GM18526 (cell line): ENCODE data around the gene CCDC191.

Experiments
- POLR2A ChIP-seq: IDR thresholded peaks from 3 replicates; pipeline ENCODE4 v1.6.1; 2011; ENCODE audit not compliant: insufficient read length; ENCODE audit errors: extremely low read depth

The CCDC191 gene

DNA sequence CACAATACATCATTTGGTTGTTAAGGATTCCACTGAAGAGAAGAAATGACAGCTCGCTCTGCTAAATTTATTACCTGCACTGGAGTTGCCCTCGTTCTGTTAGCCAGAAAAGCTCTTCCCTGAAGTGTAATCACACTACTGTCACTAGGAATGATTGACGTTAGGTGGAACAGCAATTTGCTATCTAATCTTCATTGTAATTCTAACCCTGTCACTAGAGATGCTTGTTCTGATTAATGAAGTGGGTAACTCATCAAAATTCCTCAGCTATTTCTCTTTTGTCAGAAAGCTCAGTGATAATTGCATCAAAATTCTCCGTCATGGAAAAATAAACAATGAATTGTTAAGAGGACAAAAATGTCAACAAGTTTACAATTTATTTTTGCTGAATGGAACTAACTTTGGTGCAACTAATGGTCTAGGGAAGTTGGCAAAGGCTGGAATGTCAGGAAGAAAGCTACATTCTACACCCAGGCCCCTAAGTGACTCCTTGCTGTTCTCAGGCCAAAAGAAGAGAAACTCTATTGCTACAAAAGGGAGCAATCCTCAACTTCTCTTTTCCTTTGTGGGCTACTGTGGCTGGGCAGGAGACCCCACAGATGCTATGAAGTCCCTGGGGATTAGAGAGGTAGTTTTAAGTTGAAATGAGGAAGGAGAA is 34.1 kb downstream of the CCDC191 start:
- TF ChIP-seq POLR2A: no peak

DNA sequence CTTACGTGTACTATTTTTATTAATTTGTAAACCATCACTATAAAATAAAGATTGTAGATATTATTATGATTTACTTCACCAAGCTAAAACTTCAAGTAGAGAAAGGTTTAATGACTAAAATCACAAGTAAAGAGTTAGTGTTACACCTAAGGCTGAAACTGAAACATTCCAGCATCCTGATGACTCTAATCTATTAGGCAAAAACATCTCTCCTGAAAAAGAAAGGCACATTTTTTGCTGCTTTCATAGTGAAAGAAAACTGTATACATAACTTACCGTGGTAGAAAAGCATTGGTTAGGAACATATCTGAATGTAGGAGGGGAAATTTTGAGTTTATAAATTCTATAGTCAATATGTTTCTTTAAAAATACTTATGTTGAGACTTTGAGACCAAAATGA is 35.4 kb downstream of the CCDC191 start:
- TF ChIP-seq POLR2A: no peak

DNA sequence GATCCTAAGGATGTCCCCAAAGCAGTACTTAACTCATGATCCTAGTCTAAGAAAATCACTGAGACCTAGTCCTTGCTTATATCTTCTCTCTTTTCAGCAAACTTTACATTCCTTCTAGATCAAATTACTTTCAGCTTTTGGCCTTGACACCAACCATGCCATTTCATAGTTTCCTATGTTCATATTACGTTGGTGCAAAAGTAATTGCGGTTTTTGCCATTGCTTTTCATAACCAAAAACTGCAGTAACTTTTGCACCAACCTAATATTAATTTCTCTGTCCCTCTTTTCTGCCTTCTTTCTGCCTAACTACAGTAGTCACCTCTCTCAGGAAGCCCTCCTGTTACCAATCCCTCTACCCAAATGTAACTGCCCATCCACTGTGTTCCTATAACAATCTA is 36.8 kb downstream of the CCDC191 start:
- no peak for TF ChIP-seq POLR2A

DNA sequence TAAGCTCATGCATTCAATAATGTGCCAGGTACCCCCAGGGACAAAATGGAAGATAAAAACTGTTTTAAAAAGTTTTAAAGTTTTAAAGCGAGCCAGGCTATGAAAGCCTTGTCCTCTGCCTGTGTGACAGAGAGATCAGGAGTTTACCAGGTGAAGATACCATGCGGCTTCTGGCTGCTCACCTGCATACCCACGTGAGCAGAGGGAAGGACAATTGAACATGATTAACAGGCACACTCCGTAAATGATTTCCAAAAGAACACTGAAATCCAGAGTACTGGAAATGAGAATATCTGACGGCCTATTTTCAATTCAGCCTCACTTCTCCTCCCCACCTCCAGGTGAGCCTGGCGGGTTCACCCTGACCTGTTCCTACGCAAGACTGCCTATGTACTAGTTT is 42.1 kb downstream of the CCDC191 start:
- no peak for TF ChIP-seq POLR2A

DNA sequence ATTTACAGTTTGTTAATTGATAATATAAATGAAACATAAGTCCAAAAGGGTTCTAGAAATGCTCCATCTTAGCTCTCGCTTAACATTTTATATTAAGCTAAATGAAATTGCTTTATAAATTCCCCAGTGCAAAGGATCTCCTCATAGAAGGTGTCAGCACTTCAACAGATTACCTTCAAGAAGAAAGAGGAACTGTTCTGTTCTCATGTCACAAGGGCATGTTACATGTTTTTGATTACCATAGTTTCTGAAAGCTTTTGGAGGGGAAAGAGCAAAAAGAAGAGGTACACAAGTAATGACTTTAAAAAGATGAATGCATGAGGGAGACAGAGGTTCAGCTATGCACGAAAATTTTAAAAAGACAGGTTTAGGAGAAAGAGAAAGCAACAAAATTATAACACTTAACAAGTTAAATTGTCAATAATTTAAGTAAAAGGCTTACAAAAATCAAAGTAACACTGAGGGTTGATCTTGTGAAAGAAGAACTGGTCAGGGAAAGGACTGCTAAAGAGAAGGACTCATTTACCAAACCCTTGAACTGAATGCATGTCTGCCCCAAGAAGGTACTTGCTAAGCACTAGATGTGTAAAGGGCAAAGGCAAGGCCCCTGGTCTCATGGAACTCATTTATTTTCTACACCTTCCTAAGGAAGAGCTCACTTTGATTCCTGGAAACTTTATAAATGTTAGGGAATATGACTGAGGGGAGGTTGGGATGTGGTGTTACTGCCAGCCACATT is 45.1 kb downstream of the CCDC191 start:
- TF ChIP-seq POLR2A: no peak

DNA sequence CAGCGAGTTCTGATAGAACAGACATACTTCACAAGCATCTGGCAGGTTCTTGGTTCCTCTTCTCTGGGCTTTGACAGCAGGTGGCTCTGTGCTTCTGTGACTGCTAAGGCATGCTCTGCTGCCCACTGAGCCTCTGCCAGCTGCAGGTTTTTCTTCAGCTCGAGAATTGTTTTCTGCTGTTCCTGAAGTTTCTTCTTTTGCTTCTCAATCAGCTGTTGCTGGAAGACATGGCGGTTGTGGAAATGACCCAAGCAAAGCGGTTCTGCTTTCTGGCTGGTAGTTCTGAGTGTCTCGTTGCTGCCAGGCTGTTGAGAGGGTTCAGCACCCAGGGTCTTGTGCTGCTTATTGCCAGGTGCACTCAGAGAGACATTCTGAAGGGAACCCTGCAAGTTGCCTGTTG is 50.8 kb downstream of the CCDC191 start:
- no peak for TF ChIP-seq POLR2A

DNA sequence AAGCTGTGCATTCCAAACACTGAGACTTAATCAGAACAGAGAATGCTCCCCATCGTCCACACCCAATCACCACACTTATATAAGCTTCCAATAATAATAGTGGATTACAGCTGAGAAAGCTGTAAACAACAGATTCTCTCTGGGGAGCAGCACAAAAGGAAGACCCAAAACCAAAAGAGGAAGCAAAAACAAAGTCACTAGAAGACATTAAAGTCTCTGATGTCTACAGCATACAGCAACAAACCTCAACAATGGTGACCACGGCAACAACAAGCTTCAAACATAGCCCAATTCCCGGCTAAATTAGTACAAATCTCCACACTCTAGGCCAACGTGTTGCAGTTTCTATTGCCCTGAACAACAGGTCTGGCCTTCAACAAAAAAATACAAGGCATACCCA is 70.8 kb downstream of the CCDC191 start:
- TF ChIP-seq POLR2A: no peak

DNA sequence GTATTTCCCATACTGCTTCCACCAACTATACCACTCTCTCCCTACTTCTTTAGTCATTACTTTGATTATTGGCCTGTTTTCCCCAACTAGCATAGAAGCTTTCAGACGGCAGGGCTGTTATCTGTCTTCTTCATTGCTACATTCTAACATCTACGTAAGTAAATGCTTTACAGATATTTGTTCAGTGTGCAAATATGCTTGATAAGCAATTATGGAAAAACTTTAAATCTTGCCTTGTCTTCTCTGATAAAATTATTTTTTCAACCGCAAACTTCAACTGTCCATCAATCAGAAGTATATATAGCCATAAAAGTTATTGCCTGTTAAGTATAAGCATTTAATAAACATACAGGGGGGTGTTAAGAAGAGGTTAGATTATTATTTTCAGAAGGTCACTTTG is 72.8 kb downstream of the CCDC191 start:
- no peak for TF ChIP-seq POLR2A

DNA sequence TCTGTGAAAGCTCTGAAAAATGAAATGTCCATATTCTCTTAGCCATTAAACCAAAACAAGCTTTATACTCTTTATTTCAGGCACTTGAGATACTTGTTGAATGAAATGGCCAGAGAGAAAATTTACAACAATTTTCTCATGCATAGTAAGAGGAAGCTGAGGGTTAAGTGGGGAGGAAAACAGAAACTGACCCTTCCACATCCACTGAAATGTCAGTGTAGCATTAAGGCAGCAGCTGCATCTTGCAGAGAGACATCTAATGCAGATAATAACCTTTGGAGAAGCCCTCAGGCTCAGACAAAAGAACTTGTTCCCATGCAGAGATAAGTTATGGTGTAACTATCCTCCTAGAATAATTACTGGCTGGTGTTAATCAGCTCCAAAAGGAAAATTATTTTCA is 74.5 kb downstream of the CCDC191 start:
- no peak for TF ChIP-seq POLR2A

DNA sequence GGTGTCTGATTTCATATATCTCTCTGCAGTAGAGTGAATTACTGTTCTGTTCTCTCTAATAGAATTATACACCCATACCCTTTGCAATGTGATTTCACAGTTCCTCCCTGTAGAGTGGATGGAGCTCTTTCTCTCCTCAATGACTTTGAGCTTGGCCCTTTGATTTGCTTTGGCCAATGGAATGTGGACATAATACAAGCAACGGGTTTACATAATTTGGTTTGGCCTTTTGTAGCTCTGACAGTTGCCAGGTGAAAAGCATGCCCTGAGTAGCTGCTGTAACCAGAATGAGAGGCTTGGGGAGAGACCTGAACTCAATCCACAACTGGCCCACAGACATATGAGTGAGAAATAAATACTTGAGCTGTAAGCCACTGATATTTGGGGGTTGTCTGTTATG is 76.4 kb downstream of the CCDC191 start:
- TF ChIP-seq POLR2A: no peak

DNA sequence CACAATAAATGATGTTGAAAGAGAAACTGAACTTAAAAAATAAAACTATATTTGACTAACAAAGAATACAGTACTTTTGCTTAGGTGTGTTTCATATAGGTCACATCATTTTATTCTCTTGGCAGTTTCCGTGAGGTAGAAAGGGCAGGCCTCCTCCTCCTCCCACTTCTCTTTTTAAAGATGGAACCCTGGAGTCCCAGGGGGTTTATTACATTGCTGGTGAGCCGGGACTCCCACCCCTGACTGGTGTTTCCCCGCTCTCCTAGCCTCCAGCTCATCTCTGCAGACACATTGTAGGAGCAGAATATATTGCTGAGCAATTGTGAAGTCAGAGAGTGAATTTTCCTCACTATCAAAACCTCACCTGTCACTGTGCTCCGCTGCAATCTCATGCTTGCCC is 78.5 kb downstream of the CCDC191 start:
- no peak for TF ChIP-seq POLR2A

DNA sequence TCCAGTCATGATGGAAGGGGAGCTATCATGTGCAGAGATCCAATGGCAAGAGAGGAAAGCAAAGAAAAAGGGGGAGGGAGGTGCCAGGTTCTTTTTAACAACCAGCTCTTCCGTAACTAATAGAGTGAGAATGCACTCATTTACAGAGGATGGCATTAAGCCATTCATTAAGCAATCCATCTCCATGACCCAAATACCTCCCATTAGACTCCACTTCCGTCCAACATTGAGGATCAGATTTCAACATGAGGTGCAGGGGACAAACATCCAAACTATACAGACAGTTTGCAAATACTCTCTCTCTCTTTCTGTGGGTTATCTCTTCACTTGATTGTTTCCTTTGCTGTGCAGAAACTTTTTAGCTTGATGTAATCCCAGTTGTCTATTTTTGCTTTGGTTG is 87.3 kb downstream of the CCDC191 start:
- no peak for TF ChIP-seq POLR2A

DNA sequence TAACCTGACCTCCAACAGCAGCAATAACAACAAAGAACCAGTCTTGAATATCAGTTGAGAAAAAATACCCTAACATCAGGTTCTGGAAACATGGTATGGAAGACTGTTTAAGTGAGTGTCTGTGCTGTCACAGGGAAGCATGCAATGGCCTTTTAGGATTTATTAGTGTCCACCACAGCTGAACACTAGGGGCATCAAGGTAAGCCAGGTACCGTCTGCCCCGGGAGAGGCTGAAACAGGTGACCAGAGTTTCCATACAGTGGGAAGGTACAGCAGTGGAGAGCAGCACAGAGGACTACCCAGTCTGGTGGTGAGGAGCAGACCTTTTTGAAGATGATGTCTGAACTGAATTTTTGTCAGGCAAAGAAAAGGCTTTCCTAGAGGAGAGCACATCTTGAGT is 90.2 kb downstream of the CCDC191 start:
- no peak for TF ChIP-seq POLR2A

DNA sequence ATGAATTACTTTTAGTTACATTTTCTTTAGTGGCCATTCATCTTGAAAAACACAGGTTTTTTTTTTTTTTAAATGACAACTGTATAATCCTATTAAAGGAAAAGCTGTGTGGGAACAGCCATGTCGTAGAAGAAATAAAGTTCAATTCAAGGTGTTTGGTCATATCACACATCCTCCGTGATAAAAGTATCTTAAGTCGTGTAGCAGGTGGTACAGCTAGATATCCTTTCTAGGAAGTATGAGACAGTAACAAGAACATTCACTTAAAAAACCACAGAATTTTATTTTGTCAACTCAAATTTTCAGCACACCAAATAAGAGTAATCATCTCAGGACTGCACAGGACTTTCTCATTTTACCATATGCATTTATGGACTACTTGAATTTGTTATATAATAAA is 92.4 kb downstream of the CCDC191 start:
- no peak for TF ChIP-seq POLR2A

DNA sequence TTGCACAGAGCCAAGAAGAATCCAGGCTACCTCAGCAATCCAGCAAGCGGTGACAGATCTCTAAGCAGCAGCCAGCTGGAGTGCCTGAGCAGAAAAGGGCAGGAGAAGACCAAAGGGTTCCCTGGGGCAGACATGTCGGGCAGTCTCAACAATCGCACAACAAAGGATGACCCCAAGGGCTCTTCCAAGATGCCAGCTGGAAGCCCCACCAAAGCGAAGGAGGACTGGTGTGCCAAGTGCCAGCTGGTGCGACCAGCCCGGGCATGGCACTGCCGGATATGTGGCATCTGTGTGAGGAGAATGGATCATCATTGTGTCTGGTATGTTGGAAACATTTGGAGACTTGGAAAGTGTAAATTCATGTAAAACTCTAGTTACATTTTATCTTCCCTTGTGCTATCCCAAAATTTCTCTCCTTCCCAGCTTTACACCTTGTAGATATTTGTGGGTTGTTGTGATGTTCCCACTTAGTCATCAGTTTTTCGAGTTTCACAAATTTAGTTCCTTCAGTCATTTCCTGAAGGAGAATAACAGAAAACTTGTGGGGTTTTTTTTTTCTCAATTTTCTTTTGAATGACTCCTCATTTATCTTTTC is 102.1 kb downstream of the CCDC191 start:
- no peak for TF ChIP-seq POLR2A

DNA sequence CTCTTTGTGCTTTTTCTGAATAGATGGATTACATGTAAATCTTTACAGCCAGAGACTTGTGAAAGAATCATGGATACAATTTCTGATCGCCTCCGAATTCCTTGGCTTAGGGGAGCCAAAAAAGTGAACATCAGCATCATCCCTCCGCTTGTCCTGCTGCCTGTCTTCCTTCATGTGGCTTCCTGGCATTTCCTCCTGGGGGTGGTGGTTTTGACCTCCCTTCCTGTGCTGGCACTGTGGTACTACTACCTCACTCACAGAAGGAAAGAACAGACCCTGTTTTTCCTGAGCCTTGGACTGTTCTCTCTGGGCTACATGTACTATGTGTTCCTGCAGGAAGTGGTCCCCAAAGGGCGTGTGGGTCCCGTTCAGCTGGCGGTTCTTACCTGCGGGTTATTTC is 102.6 kb downstream of the CCDC191 start:
- no peak for TF ChIP-seq POLR2A
